ENCODE measurements around the gene PRDM16. TPM values are rescaled to one million over a fixed set of nuclear protein-coding genes. Genes with fewer than 3 reads are reported as not detected.

The PRDM16 gene
- total RNA-seq, 1 experiment from 2014 or later: 0.09 TPM

GRCh38 chr1:3368059-3368458 lies 299.1 kb downstream of the PRDM16 start:
- BruUV-seq (replicated peaks): no TSS peak
- CTCF ChIA-PET: no interaction called here
- Mint-ChIP-seq H3K9me3 (ENCODE audit: low read depth, unreplicated experiment) (peaks cover 8% of the 10 kb centered on the region), H3K27ac (ENCODE audit: unreplicated experiment) (no peak overlapping the region), H3K27me3 (ENCODE audit: unreplicated experiment) (peaks cover 72% of the 10 kb centered on the region), H3K4me3 (ENCODE audit: low read depth, unreplicated experiment) (no peak overlapping the region), H3K4me1 (ENCODE audit: low read depth, unreplicated experiment) (no peaks in the 10 kb centered on the region), H3K36me3 (ENCODE audit: insufficient read depth, unreplicated experiment) (no peaks in the 10 kb centered on the region)
- intact Hi-C loops (cut with micrococcal nuclease; ENCODE audit: unreplicated experiment): no loop called here
- no peak for DNase-seq
- TF ChIP-seq CTCF (IDR thresholded peaks at IDR 0.05; ENCODE audit: unreplicated experiment): no peak

GRCh38 chr1:3368711-3369445 lies 299.9 kb downstream of the PRDM16 start:
- DNase-seq: no peak
- Mint-ChIP-seq H3K27ac (ENCODE audit: unreplicated experiment) (no peak overlapping the region), H3K4me3 (ENCODE audit: low read depth, unreplicated experiment) (no peak overlapping the region), H3K9me3 (ENCODE audit: low read depth, unreplicated experiment) (peaks cover 8% of the 10 kb centered on the region), H3K4me1 (ENCODE audit: low read depth, unreplicated experiment) (no peaks in the 10 kb centered on the region), H3K36me3 (ENCODE audit: insufficient read depth, unreplicated experiment) (no peaks in the 10 kb centered on the region), H3K27me3 (ENCODE audit: unreplicated experiment) (peaks cover 77% of the 10 kb centered on the region)
- CTCF ChIA-PET: interaction anchor here (1.1 kb wide), 1 partner anchor 28 kb away, joined by 3 read pairs; no protein-coding TSS in a partner anchor
- intact Hi-C loops (cut with micrococcal nuclease; ENCODE audit: unreplicated experiment): no loop called here
- TF ChIP-seq CTCF (IDR thresholded peaks at IDR 0.05; ENCODE audit: unreplicated experiment): no peak
- no TSS peak for BruUV-seq (replicated peaks)

- Mint-ChIP-seq H3K4me3 (ENCODE audit: low read depth, unreplicated experiment) (no peak overlapping the region), H3K27ac (ENCODE audit: unreplicated experiment) (no peak overlapping the region), H3K9me3 (ENCODE audit: low read depth, unreplicated experiment) (peaks cover 8% of the 10 kb centered on the region), H3K36me3 (ENCODE audit: insufficient read depth, unreplicated experiment) (no peaks in the 10 kb centered on the region), H3K27me3 (ENCODE audit: unreplicated experiment) (peaks cover 84% of the 10 kb centered on the region), H3K4me1 (ENCODE audit: low read depth, unreplicated experiment) (no peaks in the 10 kb centered on the region)
- intact Hi-C loops (cut with micrococcal nuclease; ENCODE audit: unreplicated experiment): no loop called here
- DNase-seq: no peak
- CTCF ChIA-PET: interaction anchor here (1.1 kb wide), 1 partner anchor 29 kb away, joined by 3 read pairs; no protein-coding TSS in a partner anchor
- TF ChIP-seq CTCF (IDR thresholded peaks at IDR 0.05; ENCODE audit: unreplicated experiment): no peak
- no TSS peak for BruUV-seq (replicated peaks)
Observed at GRCh38 chr1:3369446-3370076, 300.6 kb downstream of the PRDM16 start.

- TF ChIP-seq CTCF (IDR thresholded peaks at IDR 0.05; ENCODE audit: unreplicated experiment): no peak
- Mint-ChIP-seq H3K27me3 (ENCODE audit: unreplicated experiment) (peaks cover 97% of the 10 kb centered on the region), H3K9me3 (ENCODE audit: low read depth, unreplicated experiment) (peaks cover 8% of the 10 kb centered on the region), H3K4me1 (ENCODE audit: low read depth, unreplicated experiment) (no peaks in the 10 kb centered on the region), H3K36me3 (ENCODE audit: insufficient read depth, unreplicated experiment) (no peaks in the 10 kb centered on the region), H3K4me3 (ENCODE audit: low read depth, unreplicated experiment) (no peak overlapping the region), H3K27ac (ENCODE audit: unreplicated experiment) (no peak overlapping the region)
- CTCF ChIA-PET: no interaction called here
- DNase-seq: no peak
- intact Hi-C loops (cut with micrococcal nuclease; ENCODE audit: unreplicated experiment): no loop called here
- no TSS peak for BruUV-seq (replicated peaks)
Observed at GRCh38 chr1:3370856-3371703, 302.1 kb downstream of the PRDM16 start.
